Endothelial cell (in vitro differentiated cells): ENCODE data around the gene VSIR. TPM values are rescaled to one million over a fixed set of nuclear protein-coding genes. Genes with fewer than 3 reads are reported as not detected.

Experiments used
- DNase-seq: peaks from one replicate; pipeline ENCODE4 v3.0.0; 2021; ENCODE audit warnings: low spot score
- H3K27ac Mint-ChIP-seq: one replicate; pipeline ENCODE4 v1.8.0; 2021; ENCODE audit warnings: mixed read lengths, inconsistent platforms; ENCODE audit not compliant: unreplicated experiment
- H3K27me3 Mint-ChIP-seq: one replicate; pipeline ENCODE4 v1.8.0; 2021; ENCODE audit warnings: mild to moderate bottlenecking, moderate library complexity, mixed read lengths, inconsistent platforms; ENCODE audit not compliant: unreplicated experiment
- H3K36me3 Mint-ChIP-seq: one replicate; pipeline ENCODE4 v1.8.0; 2021; ENCODE audit warnings: mild to moderate bottlenecking, low read depth, mixed read lengths, inconsistent platforms; ENCODE audit not compliant: unreplicated experiment
- H3K4me1 Mint-ChIP-seq: one replicate; pipeline ENCODE4 v1.8.0; 2021; ENCODE audit warnings: mild to moderate bottlenecking, mixed read lengths, inconsistent platforms; ENCODE audit not compliant: unreplicated experiment
- H3K4me3 Mint-ChIP-seq: one replicate; pipeline ENCODE4 v1.8.0; 2021; ENCODE audit warnings: mild to moderate bottlenecking, mixed read lengths, inconsistent platforms; ENCODE audit not compliant: unreplicated experiment
- H3K9me3 Mint-ChIP-seq: one replicate; pipeline ENCODE4 v1.8.0; 2021; ENCODE audit warnings: mixed read lengths, inconsistent platforms; ENCODE audit not compliant: unreplicated experiment
- CTCF ChIP-seq: fragments of 200-600 bp; sonication (generic); IDR thresholded peaks from one replicate; pipeline ENCODE4 v1.5.0; 2021; ENCODE audit warnings: antibody characterized with exemption; ENCODE audit not compliant: unreplicated experiment
- total RNA-seq: library from RNA; stranded (reverse); fragmentation: NEBNext Ultra II Directional; extraction: Animal tissue kit (Norgen Biotek cat#: 25700); gene quantifications from one replicate; pipeline ENCODE4 v1.2.1, GENCODE V29; 2021; ENCODE audit not compliant: unreplicated experiment

Gene VSIR
- total RNA-seq, 1 donor from 2014 or later = 86.1 TPM

- DNase-seq = no peak
- Mint-ChIP-seq H3K36me3 (no peaks in the 10 kb centered on the region), H3K27me3 (peaks cover 3% of the 10 kb centered on the region), H3K4me1 (peaks cover 16% of the 10 kb centered on the region), H3K27ac (no peak overlapping the region), H3K4me3 (no peak overlapping the region), H3K9me3 (no peaks in the 10 kb centered on the region)
- TF ChIP-seq CTCF = no peak
Measured at GRCh38 chr10:71735709-71736569, 37.4 kb downstream of the VSIR start.

- no peak for DNase-seq
- TF ChIP-seq CTCF = no peak
- peaks cover 3% of the 10 kb centered on the region for H3K27me3 Mint-ChIP-seq
- H3K4me3 Mint-ChIP-seq = no peak overlapping the region
- H3K9me3 Mint-ChIP-seq = no peaks in the 10 kb centered on the region
- H3K4me1 Mint-ChIP-seq = peaks cover 16% of the 10 kb centered on the region
- no peak overlapping the region for H3K27ac Mint-ChIP-seq
- no peaks in the 10 kb centered on the region for H3K36me3 Mint-ChIP-seq
Measured at GRCh38 chr10:71734797-71735196, 38.5 kb downstream of the VSIR start.

GRCh38 chr10:71731791-71732190 is 41.5 kb downstream of the VSIR start:
- no peak for TF ChIP-seq CTCF
- Mint-ChIP-seq H3K4me1 (peaks cover 18% of the 10 kb centered on the region), H3K27ac (no peak overlapping the region), H3K4me3 (no peak overlapping the region), H3K27me3 (peaks cover 3% of the 10 kb centered on the region), H3K9me3 (no peaks in the 10 kb centered on the region), H3K36me3 (no peaks in the 10 kb centered on the region)
- no peak for DNase-seq

GRCh38 chr10:71729161-71729636 is 44.1 kb downstream of the VSIR start:
- H3K36me3 Mint-ChIP-seq = peaks cover 4% of the 10 kb centered on the region
- no peaks in the 10 kb centered on the region for H3K9me3 Mint-ChIP-seq
- TF ChIP-seq CTCF = no peak
- peaks cover 24% of the 10 kb centered on the region for H3K4me1 Mint-ChIP-seq
- no peak overlapping the region for H3K4me3 Mint-ChIP-seq
- no peak for DNase-seq
- no peak overlapping the region for H3K27ac Mint-ChIP-seq
- peaks cover 3% of the 10 kb centered on the region for H3K27me3 Mint-ChIP-seq
